Neural progenitor cell (in vitro differentiated cells): ENCODE measurements around the gene ZNF649. TPM values are rescaled to one million over a fixed set of nuclear protein-coding genes. Genes with fewer than 3 reads are reported as not detected.
A peak's percentile ranks its signal among the peaks of the same experiment; 100 is the strongest.

Source experiments
- DNase-seq: peaks from one replicate; pipeline ENCODE4 v3.0.0-alpha.2; 2016; ENCODE audit warnings: low spot score
- H2AFZ ChIP-seq: fragments of 200-600 bp; sonication (generic); replicated peaks from 2 replicates; pipeline ENCODE4 v1.6.1; 2016; ENCODE audit warnings: antibody characterized with exemption
- H3F3A ChIP-seq: fragments of 200-600 bp; sonication (generic); 2 replicates; pipeline ENCODE4 v1.6.1; 2016; ENCODE audit warnings: antibody characterized with exemption, low read depth
- H3K27ac ChIP-seq: fragments of 200-600 bp; sonication (generic); 2 replicates; pipeline ENCODE4 v1.5.1; 2016; ENCODE audit warnings: mild to moderate bottlenecking
- H3K27me3 ChIP-seq: fragments of 200-600 bp; sonication (generic); 2 replicates; pipeline ENCODE4 v1.6.1; 2016; ENCODE audit warnings: mild to moderate bottlenecking, moderate library complexity
- H3K36me3 ChIP-seq: fragments of 200-600 bp; sonication (generic); 2 replicates; pipeline ENCODE4 v1.5.1; 2016
- H3K4me1 ChIP-seq: fragments of 200-600 bp; sonication (generic); 2 replicates; pipeline ENCODE4 v1.6.1; 2016; ENCODE audit warnings: mixed run types
- H3K4me2 ChIP-seq: fragments of 200-600 bp; sonication (generic); 2 replicates; pipeline ENCODE4 v1.6.1; 2016
- H3K4me3 ChIP-seq: fragments of 200-600 bp; sonication (generic); 2 replicates; pipeline ENCODE4 v1.5.1; 2016
- H3K79me2 ChIP-seq: fragments of 200-600 bp; sonication (generic); 2 replicates; pipeline ENCODE4 v1.6.1; 2016; ENCODE audit warnings: low read depth
- H3K9ac ChIP-seq: fragments of 200-600 bp; sonication (generic); 2 replicates; pipeline ENCODE4 v1.6.1; 2016
- H3K9me3 ChIP-seq: fragments of 200-600 bp; sonication (generic); 2 replicates; pipeline ENCODE4 v1.5.1; 2016; ENCODE audit warnings: low read depth
- H4K20me1 ChIP-seq: fragments of 200-600 bp; sonication (generic); 2 replicates; pipeline ENCODE4 v1.6.1; 2016; ENCODE audit warnings: low read depth
- H3K27ac Mint-ChIP-seq: 3 replicates; pipeline ENCODE4 v1.8.0; 2021; ENCODE audit warnings: mixed read lengths
- H3K27me3 Mint-ChIP-seq: 2 replicates; pipeline ENCODE4 v1.8.0; 2022; ENCODE audit warnings: low read depth, mild to moderate bottlenecking, inconsistent platforms, moderate library complexity, mixed read lengths; ENCODE audit not compliant: insufficient read depth
- H3K36me3 Mint-ChIP-seq: 3 replicates; pipeline ENCODE4 v1.8.0; 2021; ENCODE audit warnings: mixed read lengths
- H3K4me1 Mint-ChIP-seq: 3 replicates; pipeline ENCODE4 v1.8.0; 2021; ENCODE audit warnings: mixed read lengths
- H3K4me3 Mint-ChIP-seq: 3 replicates; pipeline ENCODE4 v1.8.0; 2021; ENCODE audit warnings: mild to moderate bottlenecking, moderate library complexity, mixed read lengths
- H3K9me3 Mint-ChIP-seq: 3 replicates; pipeline ENCODE4 v1.8.0; 2020; ENCODE audit warnings: mixed read lengths
- EZH2 ChIP-seq: fragments of 200-600 bp; sonication (generic); IDR thresholded peaks from 2 replicates; pipeline ENCODE4 v1.6.1; 2017; ENCODE audit warnings: antibody characterized with exemption, mild to moderate bottlenecking, moderate library complexity
- EZH2phosphoT487 ChIP-seq: fragments of 200-600 bp; sonication (generic); IDR thresholded peaks from 2 replicates; pipeline ENCODE4 v1.6.1; 2017; ENCODE audit warnings: antibody characterized with exemption
- total RNA-seq: library from RNA; depleted of rRNA; stranded (reverse); fragments of >200 nt; gene quantifications from 2 replicates; pipeline ENCODE4 v1.2.3, GENCODE V29; 2015; ENCODE audit warnings: low replicate concordance
- TF ChIP-seq, protein P1 (sequence below): fragments of 200-600 bp; sonication (generic); IDR thresholded peaks from 2 replicates; pipeline ENCODE4 v1.5.1; 2017; ENCODE audit warnings: antibody characterized with exemption, mild to moderate bottlenecking

The ZNF649 gene
- total RNA-seq, 1 donor from 2014 or later, result 49.6 TPM

DNA sequence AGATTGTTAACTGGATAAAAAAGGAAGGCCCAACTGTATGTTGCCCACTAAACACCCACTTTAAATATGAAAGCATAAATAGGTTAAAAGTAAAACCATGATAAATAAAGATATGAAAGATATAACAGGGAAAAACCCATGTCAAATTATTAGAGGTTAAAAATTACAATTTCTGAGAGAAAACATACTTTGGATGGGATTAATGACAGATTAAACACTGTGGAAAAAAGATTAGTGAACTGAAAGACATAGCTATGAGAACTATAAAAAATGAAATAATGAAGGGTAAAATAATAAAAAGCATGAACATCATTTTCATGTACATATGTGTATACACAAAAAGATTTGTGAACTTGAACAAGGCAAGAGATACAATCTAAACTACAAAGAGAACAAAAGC is 14.9 kb downstream of the ZNF649 start:
- H4K20me1 ChIP-seq, result no peaks in the 10 kb centered on the region
- peaks cover 79% of the 10 kb centered on the region for H3K36me3 ChIP-seq
- Mint-ChIP-seq H3K27me3 (no peaks in the 10 kb centered on the region), H3K27ac (no peak overlapping the region), H3K4me3 (no peak overlapping the region), H3K9me3 (peaks cover 82% of the 10 kb centered on the region), H3K36me3 (peaks cover 73% of the 10 kb centered on the region), H3K4me1 (peaks cover 4% of the 10 kb centered on the region)
- H3K9me3 ChIP-seq, result peaks cover 57% of the 10 kb centered on the region
- H3K27me3 ChIP-seq, result no peaks in the 10 kb centered on the region
- no peak overlapping the region for H2AFZ ChIP-seq
- TF ChIP-seq EZH2 (no peak), EZH2phosphoT487 (no peak)
- TF ChIP-seq, protein P1, sequence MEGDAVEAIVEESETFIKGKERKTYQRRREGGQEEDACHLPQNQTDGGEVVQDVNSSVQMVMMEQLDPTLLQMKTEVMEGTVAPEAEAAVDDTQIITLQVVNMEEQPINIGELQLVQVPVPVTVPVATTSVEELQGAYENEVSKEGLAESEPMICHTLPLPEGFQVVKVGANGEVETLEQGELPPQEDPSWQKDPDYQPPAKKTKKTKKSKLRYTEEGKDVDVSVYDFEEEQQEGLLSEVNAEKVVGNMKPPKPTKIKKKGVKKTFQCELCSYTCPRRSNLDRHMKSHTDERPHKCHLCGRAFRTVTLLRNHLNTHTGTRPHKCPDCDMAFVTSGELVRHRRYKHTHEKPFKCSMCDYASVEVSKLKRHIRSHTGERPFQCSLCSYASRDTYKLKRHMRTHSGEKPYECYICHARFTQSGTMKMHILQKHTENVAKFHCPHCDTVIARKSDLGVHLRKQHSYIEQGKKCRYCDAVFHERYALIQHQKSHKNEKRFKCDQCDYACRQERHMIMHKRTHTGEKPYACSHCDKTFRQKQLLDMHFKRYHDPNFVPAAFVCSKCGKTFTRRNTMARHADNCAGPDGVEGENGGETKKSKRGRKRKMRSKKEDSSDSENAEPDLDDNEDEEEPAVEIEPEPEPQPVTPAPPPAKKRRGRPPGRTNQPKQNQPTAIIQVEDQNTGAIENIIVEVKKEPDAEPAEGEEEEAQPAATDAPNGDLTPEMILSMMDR, result no peak
- H3K4me2 ChIP-seq, result no peak overlapping the region
- H3K9ac ChIP-seq, result no peak overlapping the region
- peaks cover 37% of the 10 kb centered on the region for H3F3A ChIP-seq
- peaks cover 6% of the 10 kb centered on the region for H3K4me1 ChIP-seq
- H3K4me3 ChIP-seq, result no peak overlapping the region
- no peak for DNase-seq
- H3K79me2 ChIP-seq, result peaks cover 34% of the 10 kb centered on the region
- H3K27ac ChIP-seq, result no peak overlapping the region

DNA sequence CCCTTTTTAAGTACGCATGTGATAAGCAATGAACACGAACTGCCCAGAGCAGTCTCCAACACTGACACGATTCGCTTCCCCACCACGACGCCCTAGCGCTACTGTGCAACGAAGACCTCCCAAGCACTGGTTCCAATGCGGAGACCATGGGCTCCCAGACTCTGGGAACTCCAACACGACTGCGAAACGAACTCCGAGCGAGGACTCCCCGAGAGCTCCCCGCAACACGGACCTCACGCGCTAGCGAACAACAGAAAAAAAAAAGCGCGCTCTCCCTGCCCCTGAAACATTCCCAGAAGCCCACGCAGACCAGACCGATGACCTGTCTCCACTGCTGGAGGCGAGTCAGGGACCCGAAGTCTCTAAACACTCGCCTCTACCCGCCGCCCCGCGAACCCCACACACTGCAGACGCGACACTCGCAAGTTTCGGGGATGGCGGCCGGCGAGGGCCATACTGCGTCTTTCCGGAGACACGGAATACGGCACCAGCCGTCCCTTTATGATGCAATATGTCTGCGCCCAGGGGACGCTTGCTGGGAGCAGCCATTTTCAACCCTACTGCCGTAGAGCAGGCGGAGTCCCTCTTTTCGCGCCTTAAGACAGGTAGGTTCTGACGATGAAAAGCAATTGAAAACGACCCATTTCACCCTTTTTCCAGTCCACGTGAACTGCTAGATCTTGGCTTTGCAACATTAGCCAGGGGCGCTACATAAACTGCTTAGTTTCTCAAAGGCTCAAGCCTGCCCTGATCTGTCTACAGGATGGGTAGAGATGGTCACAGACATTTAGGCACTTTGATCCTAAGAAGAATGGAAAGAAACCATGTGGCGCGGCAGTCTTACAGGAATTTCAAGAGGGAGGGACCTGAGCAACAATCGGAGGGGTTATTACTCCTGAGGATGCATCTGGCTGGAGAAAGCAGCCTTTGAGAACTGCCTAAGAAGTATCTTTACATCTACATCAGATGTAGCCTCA is 17.0 kb downstream of the ZNF649 start, which contains the start of gene ZNF577:
TSS of gene ZNF577 (minus strand) at position 430 of the 977 bp plus-strand sequence. CDS start 7,569 bp downstream, outside the sequence.
- Mint-ChIP-seq H3K36me3 (peaks cover 63% of the 10 kb centered on the region), H3K27me3 (peaks cover 3% of the 10 kb centered on the region), H3K4me1 (peaks cover 4% of the 10 kb centered on the region), H3K4me3 (peak within 1 kb of the TSS; percentile 100), H3K9me3 (peaks cover 80% of the 10 kb centered on the region), H3K27ac (peak within 1 kb of the TSS; percentile 97)
- Histone ChIP-seq H3K27ac (peak within 1 kb of the TSS; percentile 75), H3K27me3 (no peaks in the 10 kb centered on the region), H4K20me1 (no peaks in the 10 kb centered on the region), H3K9me3 (peaks cover 43% of the 10 kb centered on the region), H3K79me2 (peaks cover 51% of the 10 kb centered on the region), H3K36me3 (peaks cover 71% of the 10 kb centered on the region), H3K9ac (peak within 1 kb of the TSS; percentile 61), H2AFZ (peak within 1 kb of the TSS; percentile 96), H3K4me2 (peak within 1 kb of the TSS; percentile 72), H3K4me3 (peak within 1 kb of the TSS; percentile 70), H3F3A (peaks cover 37% of the 10 kb centered on the region), H3K4me1 (peaks cover 6% of the 10 kb centered on the region)
- TF ChIP-seq EZH2, result no peak
- DNase-seq, result peak; percentile 87

DNA sequence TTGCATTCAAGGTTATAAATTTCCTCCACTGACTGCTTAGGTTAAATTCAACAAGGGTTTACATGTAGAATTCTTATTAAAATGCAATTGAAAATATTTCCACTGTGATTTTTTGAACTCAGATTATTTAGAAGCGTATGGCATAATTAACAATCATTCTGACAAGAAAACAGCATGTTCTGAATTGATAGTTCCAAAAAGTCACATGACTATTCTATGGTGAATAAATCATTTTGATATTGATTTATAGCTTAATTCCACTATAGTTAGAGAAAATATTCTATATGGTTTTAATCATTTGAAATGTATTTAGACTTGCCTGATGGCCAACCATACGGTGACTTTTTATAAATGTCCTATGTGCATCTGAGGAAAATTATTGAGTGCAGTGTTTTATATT is 20.1 kb downstream of the ZNF649 start:
- Mint-ChIP-seq H3K4me3 (no peak overlapping the region), H3K27me3 (peaks cover 3% of the 10 kb centered on the region), H3K9me3 (peaks cover 73% of the 10 kb centered on the region), H3K27ac (no peak overlapping the region), H3K36me3 (peaks cover 58% of the 10 kb centered on the region), H3K4me1 (peaks cover 4% of the 10 kb centered on the region)
- Histone ChIP-seq H3K4me2 (no peak overlapping the region), H3K9ac (no peak overlapping the region), H3K27me3 (no peaks in the 10 kb centered on the region), H3K36me3 (peaks cover 58% of the 10 kb centered on the region), H3K9me3 (peaks cover 24% of the 10 kb centered on the region), H4K20me1 (no peaks in the 10 kb centered on the region), H3K27ac (no peak overlapping the region), H3K4me3 (no peak overlapping the region), H3K4me1 (peaks cover 6% of the 10 kb centered on the region), H2AFZ (no peak overlapping the region), H3K79me2 (peaks cover 54% of the 10 kb centered on the region), H3F3A (peaks cover 22% of the 10 kb centered on the region)
- TF ChIP-seq, protein P1, result no peak
- TF ChIP-seq EZH2phosphoT487 (no peak), EZH2 (no peak)
- DNase-seq, result no peak
